Measurements from ENCODE around the gene ZNF462.

ZNF462 gene

GRCh38 chr9:106960258-106960657, 97.3 kb downstream of the ZNF462 start:
- peak in 1 of 3 donors; percentile 4 for DNase-seq
- no peak overlapping the region for H3K27ac ChIP-seq (ENCODE audit: insufficient read depth in 1 of 2, low read depth in 1 of 2, low read length in 2 of 2, poor library complexity in 1 of 2, severe bottlenecking in 2 of 2)
- H3K4me1 ChIP-seq (ENCODE audit: control extremely low read depth in 1 of 4, control insufficient read depth in 4 of 4, insufficient read depth in 4 of 4, low read length in 3 of 4): peaks cover 0 to 7% (median 4%) of the 10 kb centered on the region in 4 experiments
- ChIA-PET CTCF (no interaction called here), POLR2A (no interaction called here)
- H3K36me3 ChIP-seq (ENCODE audit: control insufficient read depth in 4 of 4, insufficient read depth in 4 of 4, low read length in 3 of 4): peaks cover 0 to 7% (median under 1%) of the 10 kb centered on the region in 4 experiments
- H3K27me3 ChIP-seq (replicated peaks in 2 of 5; ENCODE audit: control insufficient read depth in 4 of 5, insufficient read depth in 5 of 5, low read length in 4 of 5): no peaks in the 10 kb centered on the region
- WGBS (ENCODE audit: insufficient coverage): 38% methylated on average over 3 of the region's 5 CpGs
- H3K4me3 ChIP-seq (ENCODE audit: control insufficient read depth in 1 of 7, extremely low read depth in 1 of 7, insufficient read depth in 4 of 7, low read depth in 2 of 7, low read length in 6 of 7): no peak overlapping the region
- no peaks in the 10 kb centered on the region for H3K9me3 ChIP-seq (ENCODE audit: control extremely low read depth in 1 of 5, control insufficient read depth in 4 of 5, insufficient read depth in 2 of 5, low read depth in 1 of 5, low read length in 4 of 5)

GRCh38 chr9:106961623-106962022, 98.7 kb downstream of the ZNF462 start:
- Histone ChIP-seq H3K4me3 (ENCODE audit: control insufficient read depth in 1 of 7, extremely low read depth in 1 of 7, insufficient read depth in 4 of 7, low read depth in 2 of 7, low read length in 6 of 7) (no peak overlapping the region), H3K27ac (ENCODE audit: insufficient read depth in 1 of 2, low read depth in 1 of 2, low read length in 2 of 2, poor library complexity in 1 of 2, severe bottlenecking in 2 of 2) (no peak overlapping the region), H3K4me1 (ENCODE audit: control extremely low read depth in 1 of 4, control insufficient read depth in 4 of 4, insufficient read depth in 4 of 4, low read length in 3 of 4) (peaks cover 0 to 7% (median 4%) of the 10 kb centered on the region in 4 experiments), H3K27me3 (replicated peaks in 2 of 5; ENCODE audit: control insufficient read depth in 4 of 5, insufficient read depth in 5 of 5, low read length in 4 of 5) (no peaks in the 10 kb centered on the region), H3K36me3 (ENCODE audit: control insufficient read depth in 4 of 4, insufficient read depth in 4 of 4, low read length in 3 of 4) (peaks cover 0 to 7% (median under 1%) of the 10 kb centered on the region in 4 experiments), H3K9me3 (ENCODE audit: control extremely low read depth in 1 of 5, control insufficient read depth in 4 of 5, insufficient read depth in 2 of 5, low read depth in 1 of 5, low read length in 4 of 5) (no peaks in the 10 kb centered on the region)
- ChIA-PET POLR2A (no interaction called here), CTCF (no interaction called here)
- WGBS (ENCODE audit: insufficient coverage): 100% methylated on average over 2 of the region's 2 CpGs
- DNase-seq: no peak

- Histone ChIP-seq H3K9me3 (ENCODE audit: control extremely low read depth in 1 of 5, control insufficient read depth in 4 of 5, insufficient read depth in 2 of 5, low read depth in 1 of 5, low read length in 4 of 5) (no peaks in the 10 kb centered on the region), H3K27me3 (replicated peaks in 2 of 5; ENCODE audit: control insufficient read depth in 4 of 5, insufficient read depth in 5 of 5, low read length in 4 of 5) (no peaks in the 10 kb centered on the region), H3K4me3 (ENCODE audit: control insufficient read depth in 1 of 7, extremely low read depth in 1 of 7, insufficient read depth in 4 of 7, low read depth in 2 of 7, low read length in 6 of 7) (no peak overlapping the region), H3K36me3 (ENCODE audit: control insufficient read depth in 4 of 4, insufficient read depth in 4 of 4, low read length in 3 of 4) (peaks cover 0 to 7% (median under 1%) of the 10 kb centered on the region in 4 experiments), H3K27ac (ENCODE audit: insufficient read depth in 1 of 2, low read depth in 1 of 2, low read length in 2 of 2, poor library complexity in 1 of 2, severe bottlenecking in 2 of 2) (no peak overlapping the region), H3K4me1 (ENCODE audit: control extremely low read depth in 1 of 4, control insufficient read depth in 4 of 4, insufficient read depth in 4 of 4, low read length in 3 of 4) (peaks cover 0 to 7% (median 4%) of the 10 kb centered on the region in 4 experiments)
- 94% methylated on average over 1 of the region's 2 CpGs for WGBS (ENCODE audit: insufficient coverage)
- POLR2A ChIA-PET: no interaction called here
- CTCF ChIA-PET: no interaction called here
- no peak for DNase-seq
Observed at GRCh38 chr9:106962122-106962521, 99.2 kb downstream of the ZNF462 start.

- Histone ChIP-seq H3K4me3 (ENCODE audit: control insufficient read depth in 1 of 7, extremely low read depth in 1 of 7, insufficient read depth in 4 of 7, low read depth in 2 of 7, low read length in 6 of 7) (no peak overlapping the region), H3K4me1 (ENCODE audit: control extremely low read depth in 1 of 4, control insufficient read depth in 4 of 4, insufficient read depth in 4 of 4, low read length in 3 of 4) (peaks cover 0 to 7% (median 4%) of the 10 kb centered on the region in 4 experiments), H3K36me3 (ENCODE audit: control insufficient read depth in 4 of 4, insufficient read depth in 4 of 4, low read length in 3 of 4) (peaks cover 0 to 6% (median under 1%) of the 10 kb centered on the region in 4 experiments), H3K27me3 (replicated peaks in 2 of 5; ENCODE audit: control insufficient read depth in 4 of 5, insufficient read depth in 5 of 5, low read length in 4 of 5) (no peaks in the 10 kb centered on the region), H3K27ac (ENCODE audit: insufficient read depth in 1 of 2, low read depth in 1 of 2, low read length in 2 of 2, poor library complexity in 1 of 2, severe bottlenecking in 2 of 2) (no peak overlapping the region), H3K9me3 (ENCODE audit: control extremely low read depth in 1 of 5, control insufficient read depth in 4 of 5, insufficient read depth in 2 of 5, low read depth in 1 of 5, low read length in 4 of 5) (no peaks in the 10 kb centered on the region)
- no peak for DNase-seq
- ChIA-PET CTCF (no interaction called here), POLR2A (no interaction called here)
- 100% methylated on average over 1 of the region's 8 CpGs for WGBS (ENCODE audit: insufficient coverage)
Observed at GRCh38 chr9:106962615-106963363, 99.8 kb downstream of the ZNF462 start.

- WGBS (ENCODE audit: insufficient coverage): no CpG with 5 or more reads among the region's 3 CpGs
- DNase-seq: no peak
- Histone ChIP-seq H3K36me3 (ENCODE audit: control insufficient read depth in 4 of 4, insufficient read depth in 4 of 4, low read length in 3 of 4) (peaks cover 0 to 2% (median 0%) of the 10 kb centered on the region in 4 experiments), H3K27ac (ENCODE audit: insufficient read depth in 1 of 2, low read depth in 1 of 2, low read length in 2 of 2, poor library complexity in 1 of 2, severe bottlenecking in 2 of 2) (no peak overlapping the region), H3K4me3 (ENCODE audit: control insufficient read depth in 1 of 7, extremely low read depth in 1 of 7, insufficient read depth in 4 of 7, low read depth in 2 of 7, low read length in 6 of 7) (no peak overlapping the region), H3K9me3 (ENCODE audit: control extremely low read depth in 1 of 5, control insufficient read depth in 4 of 5, insufficient read depth in 2 of 5, low read depth in 1 of 5, low read length in 4 of 5) (no peaks in the 10 kb centered on the region), H3K27me3 (replicated peaks in 2 of 5; ENCODE audit: control insufficient read depth in 4 of 5, insufficient read depth in 5 of 5, low read length in 4 of 5) (no peaks in the 10 kb centered on the region), H3K4me1 (ENCODE audit: control extremely low read depth in 1 of 4, control insufficient read depth in 4 of 4, insufficient read depth in 4 of 4, low read length in 3 of 4) (peaks cover 0 to 7% (median 4%) of the 10 kb centered on the region in 4 experiments)
- ChIA-PET CTCF (no interaction called here), POLR2A (no interaction called here)
Observed at GRCh38 chr9:106963684-106964083, 100.7 kb downstream of the ZNF462 start.

- Histone ChIP-seq H3K27me3 (replicated peaks in 2 of 5; ENCODE audit: control insufficient read depth in 4 of 5, insufficient read depth in 5 of 5, low read length in 4 of 5) (no peaks in the 10 kb centered on the region), H3K9me3 (ENCODE audit: control extremely low read depth in 1 of 5, control insufficient read depth in 4 of 5, insufficient read depth in 2 of 5, low read depth in 1 of 5, low read length in 4 of 5) (no peaks in the 10 kb centered on the region), H3K4me3 (ENCODE audit: control insufficient read depth in 1 of 7, extremely low read depth in 1 of 7, insufficient read depth in 4 of 7, low read depth in 2 of 7, low read length in 6 of 7) (no peak overlapping the region), H3K27ac (ENCODE audit: insufficient read depth in 1 of 2, low read depth in 1 of 2, low read length in 2 of 2, poor library complexity in 1 of 2, severe bottlenecking in 2 of 2) (no peak overlapping the region), H3K36me3 (ENCODE audit: control insufficient read depth in 4 of 4, insufficient read depth in 4 of 4, low read length in 3 of 4) (peaks cover 0 to 2% (median 0%) of the 10 kb centered on the region in 4 experiments), H3K4me1 (ENCODE audit: control extremely low read depth in 1 of 4, control insufficient read depth in 4 of 4, insufficient read depth in 4 of 4, low read length in 3 of 4) (peaks cover 0 to 7% (median 4%) of the 10 kb centered on the region in 4 experiments)
- POLR2A ChIA-PET: no interaction called here
- 86% methylated on average over 1 of the region's 2 CpGs for WGBS (ENCODE audit: insufficient coverage)
- CTCF ChIA-PET: no interaction called here
- DNase-seq: peak in 1 of 3 donors; percentile 10
Observed at GRCh38 chr9:106964329-106964728, 101.4 kb downstream of the ZNF462 start.

GRCh38 chr9:106964822-106965525, 102.0 kb downstream of the ZNF462 start:
- POLR2A ChIA-PET: no interaction called here
- peaks cover 0 to 7% (median 3%) of the 10 kb centered on the region in 4 experiments for H3K4me1 ChIP-seq (ENCODE audit: control extremely low read depth in 1 of 4, control insufficient read depth in 4 of 4, insufficient read depth in 4 of 4, low read length in 3 of 4)

More at GRCh38 chr9:106964822-106965525, 102.0 kb downstream of the ZNF462 start:
- 100% methylated on average over 2 of the region's 4 CpGs for WGBS (ENCODE audit: insufficient coverage)
- no peak overlapping the region for H3K27ac ChIP-seq (ENCODE audit: insufficient read depth in 1 of 2, low read depth in 1 of 2, low read length in 2 of 2, poor library complexity in 1 of 2, severe bottlenecking in 2 of 2)
- H3K9me3 ChIP-seq (ENCODE audit: control extremely low read depth in 1 of 5, control insufficient read depth in 4 of 5, insufficient read depth in 2 of 5, low read depth in 1 of 5, low read length in 4 of 5): no peaks in the 10 kb centered on the region
- peaks cover 0 to 2% (median 0%) of the 10 kb centered on the region in 4 experiments for H3K36me3 ChIP-seq (ENCODE audit: control insufficient read depth in 4 of 4, insufficient read depth in 4 of 4, low read length in 3 of 4)
- CTCF ChIA-PET: no interaction called here
- no peak for DNase-seq
- H3K27me3 ChIP-seq (replicated peaks in 2 of 5; ENCODE audit: control insufficient read depth in 4 of 5, insufficient read depth in 5 of 5, low read length in 4 of 5): no peaks in the 10 kb centered on the region
- H3K4me3 ChIP-seq (ENCODE audit: control insufficient read depth in 1 of 7, extremely low read depth in 1 of 7, insufficient read depth in 4 of 7, low read depth in 2 of 7, low read length in 6 of 7): no peak overlapping the region

Measured in common myeloid progenitor, CD34-positive (primary cell).